Lower leg skin (tissue), 3 donors: Measurements from ENCODE around the gene DCDC2.
"Not testable (repeated sequence)": the region's sequence is repeated elsewhere in the genome, so short reads cannot be mapped to it uniquely, and the experiment has no call there.

Experiments
- POLR2A ChIP-seq, 2 donors: fragments of 450-650 bp; IDR thresholded peaks; one replicate each; pipeline ENCODE4 v1.6.1; 2016 to 2017; ENCODE audit warnings: antibody characterized with exemption in 2 of 2, mild to moderate bottlenecking in 1 of 2, moderate library complexity in 1 of 2
- TF ChIP-seq, protein P1 (sequence below), 3 donors: fragments of 450-650 bp; IDR thresholded peaks; one replicate each; pipeline ENCODE4 v1.5.1; 2016; ENCODE audit warnings: antibody characterized with exemption in 3 of 3, mild to moderate bottlenecking in 3 of 3, moderate library complexity in 2 of 3

DNA sequence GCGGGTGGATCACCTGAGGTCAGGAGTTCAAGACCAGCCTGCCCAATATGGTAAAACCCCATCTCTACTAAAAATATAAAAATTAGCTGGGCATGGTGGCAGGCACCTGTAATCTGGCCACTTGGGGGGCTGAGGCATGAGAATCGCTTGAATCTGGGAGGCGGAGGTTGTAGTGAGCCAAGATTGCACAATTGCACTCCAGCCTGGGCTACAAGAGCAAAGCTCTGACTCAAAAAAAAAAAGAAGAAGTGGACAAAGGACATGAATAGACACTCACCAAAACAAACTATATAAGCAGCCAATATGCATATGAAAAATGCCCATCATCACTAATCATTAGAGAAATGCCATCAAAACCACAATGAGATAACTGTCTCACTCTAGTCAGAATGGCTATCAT is 121.1 kb downstream of the DCDC2 start:
- TF ChIP-seq, protein P1, sequence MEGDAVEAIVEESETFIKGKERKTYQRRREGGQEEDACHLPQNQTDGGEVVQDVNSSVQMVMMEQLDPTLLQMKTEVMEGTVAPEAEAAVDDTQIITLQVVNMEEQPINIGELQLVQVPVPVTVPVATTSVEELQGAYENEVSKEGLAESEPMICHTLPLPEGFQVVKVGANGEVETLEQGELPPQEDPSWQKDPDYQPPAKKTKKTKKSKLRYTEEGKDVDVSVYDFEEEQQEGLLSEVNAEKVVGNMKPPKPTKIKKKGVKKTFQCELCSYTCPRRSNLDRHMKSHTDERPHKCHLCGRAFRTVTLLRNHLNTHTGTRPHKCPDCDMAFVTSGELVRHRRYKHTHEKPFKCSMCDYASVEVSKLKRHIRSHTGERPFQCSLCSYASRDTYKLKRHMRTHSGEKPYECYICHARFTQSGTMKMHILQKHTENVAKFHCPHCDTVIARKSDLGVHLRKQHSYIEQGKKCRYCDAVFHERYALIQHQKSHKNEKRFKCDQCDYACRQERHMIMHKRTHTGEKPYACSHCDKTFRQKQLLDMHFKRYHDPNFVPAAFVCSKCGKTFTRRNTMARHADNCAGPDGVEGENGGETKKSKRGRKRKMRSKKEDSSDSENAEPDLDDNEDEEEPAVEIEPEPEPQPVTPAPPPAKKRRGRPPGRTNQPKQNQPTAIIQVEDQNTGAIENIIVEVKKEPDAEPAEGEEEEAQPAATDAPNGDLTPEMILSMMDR (IDR thresholded peaks at IDR 0.05) = not testable (repeated sequence)
- not testable (repeated sequence) for TF ChIP-seq POLR2A (IDR thresholded peaks at IDR 0.05)
